GM23248 (cell line): ENCODE results near the gene IL4R.

Experiments
- EZH2 ChIP-seq: fragments of 200-600 bp; sonication (generic); IDR thresholded peaks from 2 replicates; pipeline ENCODE4 v1.6.1; 2018; ENCODE audit warnings: antibody characterized with exemption, mild to moderate bottlenecking; ENCODE audit not compliant: insufficient read depth, poor library complexity, severe bottlenecking
- EZH2phosphoT487 ChIP-seq: fragments of 200-600 bp; sonication (generic); IDR thresholded peaks from 2 replicates; pipeline ENCODE4 v1.6.1; 2018; ENCODE audit warnings: antibody characterized with exemption, moderate library complexity, mild to moderate bottlenecking, low read depth; ENCODE audit not compliant: insufficient read depth

DNA sequence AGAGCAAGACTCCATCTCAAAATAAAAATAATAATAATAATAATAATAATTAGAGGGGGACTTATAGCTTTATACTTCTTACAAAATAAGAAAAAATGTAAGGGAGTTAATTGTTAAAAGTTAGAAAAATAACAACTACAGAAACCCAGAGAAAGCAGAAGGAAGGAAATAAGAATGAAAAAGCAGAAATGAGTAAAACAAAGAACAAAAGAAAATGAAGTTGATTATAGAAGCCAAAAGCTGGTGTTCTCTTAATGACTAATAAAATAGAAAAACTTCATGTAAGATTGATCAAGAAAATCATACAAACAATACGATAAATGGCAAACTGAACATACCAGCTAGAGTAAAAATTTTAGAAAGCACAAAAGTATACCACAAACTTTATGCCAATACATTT, 38.4 kb upstream of the IL4R start:
- no peak for TF ChIP-seq EZH2
- TF ChIP-seq EZH2phosphoT487 = no peak
